BLaER1 (cell line): ENCODE data around the gene HPSE.

Source experiments
- H3K27ac ChIP-seq: shearing (Covaris generic); formaldehyde crosslinking; 2 replicates; pipeline ENCODE4 v1.8.1; 2022
- H3K27me3 ChIP-seq: shearing (Covaris generic); formaldehyde crosslinking; 2 replicates; pipeline ENCODE4 v1.8.1; 2022
- H3K36me3 ChIP-seq: shearing (Covaris generic); formaldehyde crosslinking; 2 replicates; pipeline ENCODE4 v1.8.1; 2022
- H3K4me1 ChIP-seq: shearing (Covaris generic); formaldehyde crosslinking; 2 replicates; pipeline ENCODE4 v1.8.1; 2022
- H3K4me2 ChIP-seq: shearing (Covaris generic); formaldehyde crosslinking; 2 replicates; pipeline ENCODE4 v1.8.1; 2022
- H3K4me3 ChIP-seq: shearing (Covaris generic); formaldehyde crosslinking; 2 replicates; pipeline ENCODE4 v1.8.1; 2022
- H3K9ac ChIP-seq: shearing (Covaris generic); formaldehyde crosslinking; 2 replicates; pipeline ENCODE4 v1.8.1; 2022
- H3K9me3 ChIP-seq: shearing (Covaris generic); formaldehyde crosslinking; 2 replicates; pipeline ENCODE4 v1.8.1; 2022
- H4K20me1 ChIP-seq: shearing (Covaris generic); formaldehyde crosslinking; 2 replicates; pipeline ENCODE4 v1.8.1; 2022
- Cebpa-rat ChIP-seq: shearing (Covaris generic); IDR thresholded peaks from 2 replicates; pipeline ENCODE4 v1.8.1; 2022

Gene HPSE

DNA sequence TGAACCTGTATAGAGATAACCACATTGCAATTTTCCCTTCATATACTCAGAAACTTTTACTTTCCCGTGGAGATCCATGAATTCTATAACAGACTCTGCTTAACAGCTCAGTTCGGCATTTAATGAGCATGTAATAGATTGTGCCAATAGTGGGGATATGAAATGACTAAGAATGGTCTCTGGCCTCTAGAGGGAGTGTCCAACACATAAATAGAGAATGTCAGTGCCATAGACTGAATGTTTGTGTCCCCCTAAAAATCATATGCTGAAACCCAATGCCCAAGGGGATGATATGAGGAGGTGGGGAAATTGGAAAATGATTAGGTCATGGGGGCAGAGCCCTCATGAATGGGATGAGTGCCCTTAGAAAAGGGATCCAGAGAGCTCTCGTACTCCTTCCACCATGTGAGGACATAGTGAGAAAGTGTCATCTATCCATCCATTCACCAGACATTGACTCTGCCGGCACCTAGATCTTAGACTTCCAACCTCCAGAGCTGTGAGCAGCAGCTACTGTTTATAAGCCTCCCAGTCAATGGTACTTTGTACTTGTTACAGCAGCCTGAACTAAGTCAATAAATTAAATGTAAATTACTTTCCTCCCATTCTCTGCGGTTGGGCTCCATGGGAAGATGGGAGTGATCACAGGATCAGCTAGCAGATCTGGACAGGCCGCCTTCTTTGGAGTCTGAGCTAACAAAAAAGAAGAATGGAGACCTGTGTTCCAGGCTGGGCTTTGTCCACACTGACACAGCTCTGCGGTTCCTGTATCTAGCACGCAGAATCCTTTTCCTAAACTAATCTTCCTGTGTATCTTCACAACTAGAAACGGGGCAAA is 28.1 kb upstream of the HPSE start:
- Histone ChIP-seq H3K27me3 (no peaks in the 10 kb centered on the region), H3K4me3 (no peak overlapping the region), H3K36me3 (no peaks in the 10 kb centered on the region), H4K20me1 (no peaks in the 10 kb centered on the region), H3K9ac (peak overlapping the region; percentile 5; the same call in 1 of the 2 replicates), H3K4me1 (peaks cover 56% of the 10 kb centered on the region), H3K4me2 (peak overlapping the region; percentile 53), H3K9me3 (no peaks in the 10 kb centered on the region), H3K27ac (peak overlapping the region; percentile 81)
- TF ChIP-seq Cebpa-rat: no peak

DNA sequence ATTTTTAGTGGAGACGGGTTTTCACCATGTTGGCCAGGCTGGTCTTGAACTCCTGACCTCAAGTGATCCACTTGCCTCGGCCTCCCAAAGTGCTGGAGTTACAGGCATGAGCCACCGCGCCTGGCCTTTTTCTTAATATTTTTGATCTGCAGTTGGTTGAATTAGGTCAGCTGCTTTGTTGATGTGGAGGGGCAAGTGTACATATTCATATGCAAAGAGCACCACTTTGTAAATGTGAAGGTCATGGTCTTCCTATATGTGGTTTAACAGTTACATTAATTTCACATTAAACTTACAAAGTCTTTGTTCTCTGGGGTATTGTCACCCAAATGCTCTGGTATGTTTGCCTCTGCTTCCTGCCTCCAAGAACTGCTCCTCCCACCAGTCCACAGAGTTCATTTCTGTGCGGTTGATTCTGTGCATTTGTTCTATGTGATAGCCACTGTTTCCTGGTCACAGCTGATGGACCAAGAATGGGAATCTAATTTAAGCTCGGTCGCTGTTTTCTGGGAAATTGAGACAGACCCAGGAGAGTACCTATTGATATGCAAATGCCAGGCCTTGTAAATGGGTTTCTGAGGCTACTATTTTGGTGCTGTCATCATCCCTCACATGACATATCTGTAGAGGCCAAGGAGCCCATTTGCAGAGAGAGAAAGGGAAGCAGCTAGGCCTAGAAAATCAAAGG is 26.9 kb upstream of the HPSE start:
- Histone ChIP-seq H3K9me3 (no peaks in the 10 kb centered on the region), H3K36me3 (no peaks in the 10 kb centered on the region), H3K4me1 (peaks cover 52% of the 10 kb centered on the region), H3K9ac (0 out of 2 replicates have a peak overlapping the region, but pooled peaks have one; percentile 5), H4K20me1 (no peaks in the 10 kb centered on the region), H3K4me3 (no peak overlapping the region), H3K4me2 (peak overlapping the region; percentile 53), H3K27ac (peak overlapping the region; percentile 81), H3K27me3 (no peaks in the 10 kb centered on the region)
- no peak for TF ChIP-seq Cebpa-rat

DNA sequence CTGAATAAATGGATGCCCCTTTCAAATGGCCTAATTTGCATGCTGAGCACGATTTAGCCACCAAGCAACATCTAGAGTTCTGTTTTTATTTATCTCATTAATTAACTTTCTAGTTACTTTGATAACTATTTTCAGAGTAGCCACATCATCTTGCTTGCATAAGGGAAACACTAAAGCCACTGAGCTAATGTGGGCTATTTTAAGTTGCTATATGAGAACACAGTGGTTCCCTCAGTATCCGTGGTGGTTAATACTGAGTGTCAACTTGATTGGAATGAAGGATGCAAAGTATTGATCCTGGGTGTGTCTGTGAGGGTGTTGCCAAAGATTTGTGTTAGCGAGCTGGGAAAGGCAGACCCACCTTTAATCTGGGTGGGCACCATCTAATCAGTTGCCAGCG is 25.4 kb upstream of the HPSE start:
- no peaks in the 10 kb centered on the region for H4K20me1 ChIP-seq
- H3K9me3 ChIP-seq: no peaks in the 10 kb centered on the region; the same call in 1 of the 2 replicates
- no peak for TF ChIP-seq Cebpa-rat
- no peaks in the 10 kb centered on the region for H3K36me3 ChIP-seq
- H3K9ac ChIP-seq: no peak overlapping the region
- no peak overlapping the region for H3K4me3 ChIP-seq
- H3K27ac ChIP-seq: no peak overlapping the region
- no peaks in the 10 kb centered on the region for H3K27me3 ChIP-seq
- H3K4me2 ChIP-seq: peak overlapping the region; percentile 53; the same call in 1 of the 2 replicates
- peaks cover 40% of the 10 kb centered on the region for H3K4me1 ChIP-seq

DNA sequence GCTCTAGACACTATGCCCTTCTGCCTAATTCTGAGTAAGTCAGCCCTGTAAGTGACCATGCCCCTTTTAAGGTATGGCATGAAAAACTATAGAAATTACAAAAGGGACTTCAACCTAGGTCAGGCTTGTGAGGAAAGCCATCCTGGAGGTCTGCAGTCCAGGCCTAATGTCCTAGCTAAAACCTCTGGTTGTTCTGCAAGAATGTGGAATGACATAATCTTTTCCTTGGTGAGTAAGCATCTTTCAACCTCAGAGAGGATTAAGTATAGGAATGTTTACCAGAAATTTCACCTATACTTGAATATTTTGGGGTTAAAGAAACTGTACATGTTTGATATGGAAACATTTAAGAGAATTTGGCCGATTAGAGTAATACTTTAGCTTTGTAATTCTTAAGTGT is 23.8 kb upstream of the HPSE start:
- no peaks in the 10 kb centered on the region for H4K20me1 ChIP-seq
- no peaks in the 10 kb centered on the region for H3K27me3 ChIP-seq
- H3K9me3 ChIP-seq: peaks cover 15% of the 10 kb centered on the region
- peaks cover 36% of the 10 kb centered on the region for H3K4me1 ChIP-seq
- H3K9ac ChIP-seq: no peak overlapping the region
- no peak for TF ChIP-seq Cebpa-rat
- H3K4me2 ChIP-seq: no peak overlapping the region
- no peak overlapping the region for H3K4me3 ChIP-seq
- no peaks in the 10 kb centered on the region for H3K36me3 ChIP-seq
- H3K27ac ChIP-seq: no peak overlapping the region

DNA sequence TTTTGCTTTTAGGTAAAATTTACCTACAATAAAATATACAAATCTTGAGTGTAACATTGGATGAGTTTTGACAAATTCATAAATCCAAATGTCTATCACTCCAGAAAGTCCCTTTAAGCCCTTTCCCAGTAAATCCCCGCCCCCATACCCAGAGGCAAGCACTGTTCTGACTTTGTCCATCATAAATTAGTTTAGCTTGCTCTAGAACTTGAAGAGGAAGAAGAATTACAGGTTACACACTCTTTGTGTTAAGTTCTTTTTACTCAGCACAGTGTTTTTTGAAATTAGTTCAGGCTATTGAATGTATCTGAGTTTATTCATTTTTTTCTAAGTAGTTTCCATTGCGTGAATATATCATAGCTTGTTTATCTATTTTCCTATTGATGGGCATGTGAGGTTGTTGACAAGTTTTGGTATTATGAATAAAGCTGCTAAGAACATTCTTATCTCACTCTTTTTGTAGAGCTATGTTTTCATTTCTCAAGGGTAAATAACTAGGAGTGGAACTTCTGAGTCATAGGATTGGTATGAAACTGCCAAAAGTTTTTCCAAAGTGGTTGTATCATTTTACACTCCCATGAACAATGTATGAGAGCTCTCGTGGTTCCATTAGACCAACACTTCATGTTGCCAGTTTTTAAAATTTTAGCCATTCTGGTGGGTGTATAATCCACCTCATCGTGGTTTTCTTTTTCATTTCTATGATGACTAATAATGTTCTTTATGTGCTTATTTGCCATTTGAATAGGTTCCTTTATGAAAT is 22.4 kb upstream of the HPSE start:
- H3K9ac ChIP-seq: no peak overlapping the region
- H3K9me3 ChIP-seq: peaks cover 21% of the 10 kb centered on the region
- peaks cover 23% of the 10 kb centered on the region for H3K4me1 ChIP-seq
- no peaks in the 10 kb centered on the region for H3K36me3 ChIP-seq
- no peaks in the 10 kb centered on the region for H4K20me1 ChIP-seq
- no peak overlapping the region for H3K4me3 ChIP-seq
- no peak overlapping the region for H3K27ac ChIP-seq
- no peaks in the 10 kb centered on the region for H3K27me3 ChIP-seq
- no peak for TF ChIP-seq Cebpa-rat
- no peak overlapping the region for H3K4me2 ChIP-seq

DNA sequence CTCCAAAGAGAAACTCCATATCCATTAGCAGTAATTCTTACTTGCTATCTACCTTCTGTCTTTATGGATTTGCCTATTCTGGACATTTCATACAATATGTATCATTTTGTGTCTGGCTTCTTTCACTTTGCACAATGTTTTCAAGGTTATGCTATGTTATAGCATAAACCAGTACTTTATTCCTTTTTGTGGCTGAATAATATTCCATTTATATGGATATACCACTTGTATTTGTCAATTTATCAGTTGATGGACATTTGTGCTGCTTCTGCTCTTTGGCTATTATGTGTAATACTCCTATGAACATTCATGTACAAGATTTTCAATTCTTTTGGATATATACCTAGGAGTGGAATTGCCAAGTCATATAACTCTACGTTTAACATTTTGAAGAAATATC is 18.9 kb upstream of the HPSE start:
- Histone ChIP-seq H3K9ac (no peak overlapping the region), H3K4me3 (no peak overlapping the region), H3K27me3 (no peaks in the 10 kb centered on the region), H3K4me1 (no peaks in the 10 kb centered on the region), H3K9me3 (peaks cover 30% of the 10 kb centered on the region), H3K36me3 (no peaks in the 10 kb centered on the region), H3K27ac (no peak overlapping the region), H3K4me2 (no peak overlapping the region), H4K20me1 (no peaks in the 10 kb centered on the region)
- TF ChIP-seq Cebpa-rat: no peak

DNA sequence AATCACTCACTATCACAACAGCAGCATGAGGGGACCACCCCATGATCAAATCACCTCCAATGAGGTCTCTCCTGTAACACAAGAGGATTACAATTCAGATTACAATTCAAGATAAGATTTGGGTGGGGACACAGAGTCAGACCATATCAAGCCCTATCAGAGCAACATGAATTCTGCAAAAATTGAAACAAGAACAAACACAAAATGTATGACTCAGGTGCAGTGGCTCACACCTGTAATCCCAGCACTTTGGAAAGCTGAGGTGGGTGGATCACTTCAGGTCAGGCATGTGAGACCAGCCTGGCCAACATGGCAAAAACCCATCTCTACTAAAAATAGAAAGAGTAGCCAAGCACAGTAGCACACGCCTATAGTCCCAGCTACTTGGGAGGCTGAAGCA is 13.4 kb upstream of the HPSE start:
- no peak for TF ChIP-seq Cebpa-rat
- Histone ChIP-seq H3K4me2 (no peak overlapping the region), H3K9ac (no peak overlapping the region), H3K36me3 (peaks cover 8% of the 10 kb centered on the region; the same call in 1 of the 2 replicates), H3K4me3 (no peak overlapping the region), H3K27me3 (no peaks in the 10 kb centered on the region), H3K4me1 (no peaks in the 10 kb centered on the region), H3K9me3 (peaks cover 46% of the 10 kb centered on the region), H4K20me1 (no peaks in the 10 kb centered on the region), H3K27ac (no peak overlapping the region)

DNA sequence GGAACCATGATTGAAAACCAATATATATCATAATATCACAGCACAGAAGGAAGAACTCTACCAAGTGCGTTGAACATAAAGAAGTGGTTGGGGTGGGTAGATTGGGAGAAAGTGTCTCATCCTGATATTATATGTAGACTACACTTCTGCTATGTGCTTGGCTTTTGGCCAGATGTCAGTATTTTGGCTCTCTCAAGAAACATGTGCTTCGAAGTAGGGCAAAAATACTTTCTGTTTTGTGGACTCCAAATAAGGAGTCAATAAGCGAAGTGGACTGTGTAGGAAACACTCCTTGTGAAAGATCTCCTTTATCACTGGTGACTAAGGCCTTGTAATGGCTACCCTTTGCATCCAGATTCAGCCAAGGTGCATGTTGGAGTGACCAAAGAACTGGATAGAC is 7.8 kb upstream of the HPSE start:
- no peaks in the 10 kb centered on the region for H4K20me1 ChIP-seq
- H3K27ac ChIP-seq: no peak overlapping the region
- H3K27me3 ChIP-seq: no peaks in the 10 kb centered on the region
- H3K36me3 ChIP-seq: peaks cover 8% of the 10 kb centered on the region; the same call in 1 of the 2 replicates
- peaks cover 41% of the 10 kb centered on the region for H3K9me3 ChIP-seq
- no peak overlapping the region for H3K4me3 ChIP-seq
- no peak for TF ChIP-seq Cebpa-rat
- peaks cover 12% of the 10 kb centered on the region for H3K4me1 ChIP-seq
- H3K9ac ChIP-seq: no peak overlapping the region
- no peak overlapping the region for H3K4me2 ChIP-seq

DNA sequence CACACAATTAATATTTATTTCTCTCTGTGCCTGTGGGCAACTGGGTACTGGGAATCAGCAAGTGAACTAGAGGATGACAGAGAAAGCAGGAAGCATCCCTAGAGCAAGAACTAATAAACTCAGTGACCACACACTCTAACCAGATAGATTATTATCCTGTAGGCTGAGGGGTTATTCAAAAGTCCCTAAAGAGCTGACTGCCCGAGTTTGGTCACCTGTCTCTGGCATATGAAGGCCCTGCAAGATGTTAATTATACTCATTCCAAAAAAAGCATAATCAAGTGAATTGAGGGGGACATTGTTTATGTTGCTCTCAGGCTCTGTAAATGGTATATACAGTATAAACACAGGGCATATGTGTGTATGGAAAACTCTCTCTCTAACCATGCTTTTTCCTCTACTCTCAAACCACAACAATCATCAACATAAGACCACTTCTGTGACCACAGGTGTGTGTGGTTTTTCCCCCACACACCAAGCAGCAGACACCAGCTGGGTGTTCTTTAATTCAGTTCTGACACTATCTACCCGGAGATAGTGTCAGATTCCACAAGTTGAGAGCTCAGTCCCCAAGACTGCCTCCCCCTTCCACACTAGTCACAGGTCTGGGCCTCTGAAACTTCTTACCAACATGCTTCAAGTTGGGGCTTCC is 6.2 kb upstream of the HPSE start:
- no peak overlapping the region for H3K9ac ChIP-seq
- H3K9me3 ChIP-seq: peaks cover 24% of the 10 kb centered on the region
- no peak overlapping the region for H3K27ac ChIP-seq
- peak overlapping the region; percentile 41 for H3K4me2 ChIP-seq
- no peaks in the 10 kb centered on the region for H3K36me3 ChIP-seq
- no peaks in the 10 kb centered on the region for H4K20me1 ChIP-seq
- no peaks in the 10 kb centered on the region for H3K27me3 ChIP-seq
- no peak for TF ChIP-seq Cebpa-rat
- H3K4me1 ChIP-seq: peaks cover 12% of the 10 kb centered on the region
- H3K4me3 ChIP-seq: no peak overlapping the region
